Esophagus squamous epithelium (tissue), 4 donors: ENCODE data around the gene POTEM.
"Not testable (repeated sequence)": the region's sequence is repeated elsewhere in the genome, so short reads cannot be mapped to it uniquely, and the experiment has no call there.

Source experiments
- POLR2A ChIP-seq, 4 donors: fragments of 450-650 bp; IDR thresholded peaks; one replicate each; pipeline ENCODE4 v1.6.1; 2017; ENCODE audit warnings: antibody characterized with exemption in 4 of 4, mild to moderate bottlenecking in 4 of 4, moderate library complexity in 3 of 4
- TF ChIP-seq, protein P1 (sequence below), 6 experiments: fragments of 450-650 bp in 4 of 6; fragments of 200-600 bp in 2 of 6; sonication (generic) in 2 of 6; IDR thresholded peaks; one replicate each; pipeline ENCODE4 v1.5.1; 2016 to 2019; ENCODE audit warnings: antibody characterized with exemption in 6 of 6, mild to moderate bottlenecking in 4 of 6, moderate library complexity in 4 of 6

- TF ChIP-seq, protein P1, sequence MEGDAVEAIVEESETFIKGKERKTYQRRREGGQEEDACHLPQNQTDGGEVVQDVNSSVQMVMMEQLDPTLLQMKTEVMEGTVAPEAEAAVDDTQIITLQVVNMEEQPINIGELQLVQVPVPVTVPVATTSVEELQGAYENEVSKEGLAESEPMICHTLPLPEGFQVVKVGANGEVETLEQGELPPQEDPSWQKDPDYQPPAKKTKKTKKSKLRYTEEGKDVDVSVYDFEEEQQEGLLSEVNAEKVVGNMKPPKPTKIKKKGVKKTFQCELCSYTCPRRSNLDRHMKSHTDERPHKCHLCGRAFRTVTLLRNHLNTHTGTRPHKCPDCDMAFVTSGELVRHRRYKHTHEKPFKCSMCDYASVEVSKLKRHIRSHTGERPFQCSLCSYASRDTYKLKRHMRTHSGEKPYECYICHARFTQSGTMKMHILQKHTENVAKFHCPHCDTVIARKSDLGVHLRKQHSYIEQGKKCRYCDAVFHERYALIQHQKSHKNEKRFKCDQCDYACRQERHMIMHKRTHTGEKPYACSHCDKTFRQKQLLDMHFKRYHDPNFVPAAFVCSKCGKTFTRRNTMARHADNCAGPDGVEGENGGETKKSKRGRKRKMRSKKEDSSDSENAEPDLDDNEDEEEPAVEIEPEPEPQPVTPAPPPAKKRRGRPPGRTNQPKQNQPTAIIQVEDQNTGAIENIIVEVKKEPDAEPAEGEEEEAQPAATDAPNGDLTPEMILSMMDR (IDR thresholded peaks at IDR 0.05): not testable (repeated sequence)
- not testable (repeated sequence) for TF ChIP-seq POLR2A (IDR thresholded peaks at IDR 0.05)
Measured at GRCh38 chr14:18936848-18937247, 30.4 kb upstream of the POTEM start.
